Sciatic nerve (tissue), 2 donors: ENCODE data around the gene SMYD1. TPM values are rescaled to one million over a fixed set of nuclear protein-coding genes. Genes with fewer than 3 reads are reported as not detected.
A peak's percentile ranks its signal among the peaks of the same experiment; 100 is the strongest.
"Not testable (repeated sequence)": the region's sequence is repeated elsewhere in the genome, so short reads cannot be mapped to it uniquely, and the experiment has no call there.

Source experiments
- ATAC-seq: fragments of 200-7000 bp; cut with Tn5 transposase; one replicate; pipeline ENCODE4 v1.9.1; 2020; ENCODE audit warnings: mild to moderate bottlenecking, moderate library complexity
- DNase-seq: peaks from one replicate; pipeline ENCODE4 v3.0.0-alpha.2; 2020; ENCODE audit warnings: low spot score
- intact Hi-C: fragments of 100-400 bp; cut with DNase I; formaldehyde crosslinking; loops from one replicate; pipeline ENCODE4 v1.14.2; 2022
- total RNA-seq: library from RNA; stranded (reverse); fragmentation: NEBNext Ultra II Directional; extraction: Animal tissue kit (Norgen Biotek cat#: 25700); gene quantifications from one replicate; pipeline ENCODE4 v1.2.1, GENCODE V29; 2021
- donor health status: DM: no; HTN: no; CAD: no.
- donor health status: DM: no; HTN: no; CAD: no.

SMYD1 gene
- total RNA-seq, result 0.49 TPM

GRCh38 chr2:88067598-88067997, at the start of gene SMYD1:
SMYD1 (plus strand) TSS chr2:88067825; CDS start chr2:88067865, 40 bp downstream.
- ATAC-seq (no peak), DNase-seq (no peak)
- intact Hi-C loops, result no loop called here

- intact Hi-C loops, ATAC-seq, DNase-seq: not testable (repeated sequence)
Measured at GRCh38 chr2:88018077-88018805, 49.4 kb upstream of the SMYD1 start.

DNA sequence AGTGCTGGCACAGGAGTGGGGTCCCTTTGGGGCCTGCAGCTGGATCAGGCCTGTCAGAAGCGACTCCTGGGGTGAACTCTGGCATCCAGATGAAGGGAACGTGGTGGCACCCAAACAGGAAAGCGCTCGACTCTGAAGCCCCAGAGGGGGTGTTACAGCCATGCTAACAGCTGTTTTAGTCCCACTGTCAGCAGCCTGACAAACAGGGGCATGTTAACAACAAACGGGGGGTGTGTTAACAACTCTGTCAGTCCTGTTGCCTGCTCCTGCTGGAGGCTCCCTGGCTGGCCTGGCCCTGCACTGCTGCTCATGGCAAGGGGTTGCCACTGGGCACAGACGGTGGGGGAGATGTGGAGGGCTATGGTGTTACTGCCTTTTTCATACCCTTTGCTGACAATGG, 48.7 kb upstream of the SMYD1 start:
- no peak for ATAC-seq
- no peak for DNase-seq
- intact Hi-C loops, result no loop called here

GRCh38 chr2:88019985-88020384, 47.6 kb upstream of the SMYD1 start:
- DNase-seq (no peak), ATAC-seq (no peak)
- intact Hi-C loops, result no loop called here

- no peak for ATAC-seq
- intact Hi-C loops, result no loop called here
- no peak for DNase-seq
Measured at GRCh38 chr2:88022669-88022921, 45.0 kb upstream of the SMYD1 start.

DNA sequence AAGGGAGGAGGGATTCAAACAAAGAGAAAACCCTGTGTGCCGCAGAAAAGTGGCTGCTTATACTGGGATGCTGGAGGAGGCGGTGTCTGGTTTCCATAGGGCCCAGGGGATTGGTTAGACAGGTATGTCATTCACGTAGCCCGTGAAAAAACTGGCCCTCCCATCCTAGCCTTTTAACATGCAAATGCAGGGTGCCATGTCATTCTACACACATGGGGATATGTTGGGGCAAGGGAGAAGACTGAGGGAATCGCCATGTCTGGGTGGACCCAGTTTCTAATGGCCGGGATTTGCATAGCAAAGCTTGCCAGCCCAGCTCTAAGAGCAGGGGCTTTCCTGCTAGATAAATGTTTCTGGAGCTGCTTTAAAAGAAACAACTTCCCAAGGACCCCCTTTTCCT, 43.1 kb upstream of the SMYD1 start:
- ATAC-seq (no peak), DNase-seq (no peak)
- intact Hi-C loops, result no loop called here

DNA sequence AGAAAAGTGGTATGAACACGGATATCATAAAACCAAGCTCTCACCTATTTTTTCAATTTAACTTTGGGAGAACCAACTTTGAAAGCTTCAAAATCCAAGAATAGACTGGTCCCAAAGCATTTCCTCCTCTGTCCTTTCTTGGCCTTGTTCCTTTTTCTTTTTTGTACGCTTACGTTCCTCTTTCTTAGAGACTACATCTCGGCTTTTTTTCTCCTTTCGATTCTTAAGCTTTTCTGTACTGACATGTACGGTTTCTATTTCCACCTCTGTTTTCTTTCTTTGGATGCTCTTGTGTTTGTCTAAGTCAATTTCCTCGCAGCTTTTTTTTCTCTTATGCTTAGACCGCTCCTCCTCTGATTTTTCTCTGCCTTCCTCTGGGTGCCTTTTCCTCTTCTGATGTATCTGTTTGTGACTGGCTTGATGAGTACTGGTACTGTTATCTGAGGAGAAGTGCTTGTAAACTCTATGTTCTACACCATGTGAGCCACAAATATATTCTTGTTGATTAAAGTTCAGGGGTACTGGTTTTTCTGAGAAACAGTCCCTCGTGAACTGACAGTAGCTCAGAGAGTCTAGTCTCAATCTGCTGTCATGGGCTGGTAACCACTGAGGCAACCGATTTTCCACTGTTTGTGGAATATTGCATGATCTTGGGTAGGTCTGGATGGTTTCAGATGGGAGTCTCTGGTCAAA, 39.8 kb upstream of the SMYD1 start:
- intact Hi-C loops, result no loop called here
- DNase-seq, result no peak
- no peak for ATAC-seq

DNA sequence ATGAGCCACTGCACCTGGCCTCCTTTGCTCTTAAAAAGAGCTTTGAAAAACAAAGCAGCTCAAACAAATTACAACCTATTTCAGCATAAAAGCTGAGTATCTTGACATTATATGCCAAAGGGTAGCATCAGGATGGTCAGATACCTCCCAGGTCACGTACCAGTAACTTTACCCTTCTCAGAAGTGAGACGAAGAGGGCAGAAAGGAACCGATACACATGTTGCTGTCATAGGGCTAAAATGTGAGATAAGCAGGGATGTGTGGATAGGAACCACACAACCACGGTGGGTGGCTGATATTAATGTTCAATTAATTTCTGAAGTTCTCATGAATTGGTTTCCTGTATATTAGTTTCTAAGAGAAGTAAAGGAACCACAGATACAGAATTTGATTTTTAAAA, 38.7 kb upstream of the SMYD1 start:
- DNase-seq (no peak), ATAC-seq (no peak)
- intact Hi-C loops, result no loop called here

DNA sequence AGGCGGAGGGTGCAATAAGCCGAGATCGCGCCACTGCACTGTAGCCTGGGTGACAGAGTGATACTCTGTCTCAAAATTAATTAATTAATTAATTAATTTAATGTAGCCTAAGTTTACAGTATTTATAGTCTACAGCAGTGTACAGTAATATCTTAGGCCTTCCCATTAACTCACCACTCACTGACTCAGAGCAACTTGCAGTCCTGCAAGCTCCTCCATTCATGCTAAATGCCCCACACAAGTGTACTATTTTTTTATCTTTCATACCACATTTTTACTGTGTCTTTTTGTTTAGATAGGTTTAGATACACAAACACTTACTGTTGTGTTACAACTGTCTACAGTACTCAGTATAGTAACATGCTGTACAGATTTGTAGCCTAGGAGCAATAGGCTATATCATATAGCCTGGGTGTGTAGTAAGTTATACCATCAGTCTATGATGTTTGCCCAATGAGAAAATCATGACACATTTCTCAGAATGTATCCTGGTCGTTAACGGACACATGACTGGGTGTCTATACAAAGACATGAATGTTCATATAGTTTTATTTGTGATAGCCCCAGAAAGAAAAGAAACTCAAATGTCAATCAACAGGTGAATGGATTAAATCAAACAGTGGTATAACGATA, 35.4 kb upstream of the SMYD1 start:
- ATAC-seq (no peak), DNase-seq (no peak)
- intact Hi-C loops, result no loop called here

- DNase-seq (no peak), ATAC-seq (no peak)
- intact Hi-C loops, result no loop called here
Measured at GRCh38 chr2:88036182-88036581, 31.4 kb upstream of the SMYD1 start.

- no peak for DNase-seq
- intact Hi-C loops, result no loop called here
- ATAC-seq, result no peak
Measured at GRCh38 chr2:88036606-88037005, 31.0 kb upstream of the SMYD1 start.

- ATAC-seq (no peak), DNase-seq (no peak)
- intact Hi-C loops, result no loop called here
Measured at GRCh38 chr2:88038263-88039105, 29.1 kb upstream of the SMYD1 start.

DNA sequence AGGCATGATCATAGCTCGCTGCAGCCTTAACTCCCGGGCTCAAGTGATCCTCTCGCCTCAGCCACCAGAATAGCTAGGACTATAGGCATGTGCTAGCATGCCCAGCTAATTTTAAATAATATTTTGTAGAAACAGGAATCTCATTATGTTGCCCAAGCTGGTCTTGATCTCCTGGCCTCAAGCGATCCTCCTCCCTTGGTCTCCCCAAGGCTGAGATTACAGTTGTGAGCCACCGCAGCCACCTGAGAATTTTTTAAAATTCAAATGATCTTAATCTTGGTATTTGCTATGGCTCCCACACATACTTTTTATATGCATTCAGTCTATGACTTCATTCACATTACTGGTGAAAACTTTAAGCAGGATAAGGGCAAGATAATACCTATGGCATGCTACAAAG, 25.1 kb upstream of the SMYD1 start:
- DNase-seq (no peak), ATAC-seq (no peak)
- intact Hi-C loops, result no loop called here

DNA sequence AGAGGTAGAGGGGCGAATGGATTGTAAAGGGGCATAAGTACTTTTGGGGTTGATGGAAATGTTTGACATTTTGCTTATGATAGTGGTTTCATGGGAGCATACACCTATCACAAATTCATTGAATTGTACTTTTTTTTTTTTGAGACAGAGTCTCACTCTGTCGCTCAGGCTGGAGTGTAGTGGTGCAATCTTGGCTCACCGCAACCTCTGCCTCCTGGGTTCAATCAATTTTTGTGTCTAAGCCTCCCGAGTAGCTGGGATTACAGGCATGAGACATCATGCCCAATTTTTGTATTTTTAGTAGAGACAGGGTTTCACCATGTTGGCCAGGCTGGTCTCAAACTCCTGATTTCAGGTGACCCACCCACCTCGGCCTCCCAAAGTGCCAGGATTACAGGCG, 22.1 kb upstream of the SMYD1 start:
- ATAC-seq, intact Hi-C loops, DNase-seq: not testable (repeated sequence)

DNA sequence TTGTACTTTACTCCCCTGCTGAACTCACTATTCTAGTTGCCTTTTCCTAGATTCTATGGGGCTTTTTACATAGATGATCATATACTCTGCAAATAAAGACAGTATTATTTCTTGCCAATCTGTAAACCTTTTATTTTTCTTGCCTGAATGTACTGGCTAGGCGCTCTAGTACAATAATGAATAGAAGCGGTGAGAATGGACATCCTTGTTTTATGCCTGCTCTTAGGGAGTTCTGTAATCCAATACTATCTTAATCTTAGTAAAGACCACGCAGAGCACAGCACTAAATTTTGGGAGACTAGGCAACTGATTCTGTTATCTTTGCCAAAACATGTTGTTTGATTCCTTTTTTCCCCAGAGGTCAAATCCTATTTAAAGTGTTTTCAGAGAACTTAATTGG, 19.1 kb upstream of the SMYD1 start:
- intact Hi-C loops, result no loop called here
- no peak for ATAC-seq
- DNase-seq, result no peak

DNA sequence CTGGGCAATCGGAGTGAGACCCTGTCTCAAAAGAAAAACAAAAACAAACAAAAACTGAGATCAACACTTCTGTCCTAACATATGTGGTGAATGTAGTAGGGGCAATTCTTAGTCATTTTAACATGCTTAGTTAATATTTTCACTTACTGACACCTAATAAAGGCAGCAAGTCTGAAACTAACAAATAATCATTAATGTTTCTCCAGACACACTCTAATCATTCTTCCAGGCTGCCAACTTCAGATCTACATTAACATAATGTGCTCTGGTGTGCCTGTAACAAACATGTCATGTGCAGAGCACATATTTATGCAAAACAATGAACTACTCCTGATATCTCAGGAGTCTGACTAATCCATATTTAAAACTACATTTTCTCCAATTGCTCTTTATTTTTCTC, 18.0 kb upstream of the SMYD1 start:
- DNase-seq, result no peak
- intact Hi-C loops, result no loop called here
- ATAC-seq, result no peak

DNA sequence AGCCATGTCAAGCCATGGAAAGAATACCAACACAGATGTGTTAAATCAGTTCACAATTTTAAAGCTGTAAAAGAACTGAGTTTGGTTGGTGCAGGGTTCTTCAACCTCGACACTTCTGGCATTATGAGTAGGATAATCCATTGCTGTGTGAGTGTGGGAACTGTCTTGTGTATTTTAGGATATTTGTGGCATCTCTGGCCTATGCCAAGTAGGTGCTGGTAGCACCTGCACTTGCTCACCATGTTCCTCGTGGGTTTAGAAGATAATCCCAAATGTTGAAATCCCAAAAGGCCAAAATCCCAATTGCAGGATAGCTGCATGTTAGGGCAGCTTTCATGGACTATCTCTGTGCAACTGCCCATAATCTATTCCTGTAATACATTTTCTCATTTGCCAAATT, 15.8 kb upstream of the SMYD1 start:
- no peak for DNase-seq
- intact Hi-C loops, result no loop called here
- ATAC-seq, result no peak

- intact Hi-C loops, result no loop called here
- ATAC-seq (peak; percentile 74), DNase-seq (no peak)
Measured at GRCh38 chr2:88053296-88053695, 14.3 kb upstream of the SMYD1 start.

DNA sequence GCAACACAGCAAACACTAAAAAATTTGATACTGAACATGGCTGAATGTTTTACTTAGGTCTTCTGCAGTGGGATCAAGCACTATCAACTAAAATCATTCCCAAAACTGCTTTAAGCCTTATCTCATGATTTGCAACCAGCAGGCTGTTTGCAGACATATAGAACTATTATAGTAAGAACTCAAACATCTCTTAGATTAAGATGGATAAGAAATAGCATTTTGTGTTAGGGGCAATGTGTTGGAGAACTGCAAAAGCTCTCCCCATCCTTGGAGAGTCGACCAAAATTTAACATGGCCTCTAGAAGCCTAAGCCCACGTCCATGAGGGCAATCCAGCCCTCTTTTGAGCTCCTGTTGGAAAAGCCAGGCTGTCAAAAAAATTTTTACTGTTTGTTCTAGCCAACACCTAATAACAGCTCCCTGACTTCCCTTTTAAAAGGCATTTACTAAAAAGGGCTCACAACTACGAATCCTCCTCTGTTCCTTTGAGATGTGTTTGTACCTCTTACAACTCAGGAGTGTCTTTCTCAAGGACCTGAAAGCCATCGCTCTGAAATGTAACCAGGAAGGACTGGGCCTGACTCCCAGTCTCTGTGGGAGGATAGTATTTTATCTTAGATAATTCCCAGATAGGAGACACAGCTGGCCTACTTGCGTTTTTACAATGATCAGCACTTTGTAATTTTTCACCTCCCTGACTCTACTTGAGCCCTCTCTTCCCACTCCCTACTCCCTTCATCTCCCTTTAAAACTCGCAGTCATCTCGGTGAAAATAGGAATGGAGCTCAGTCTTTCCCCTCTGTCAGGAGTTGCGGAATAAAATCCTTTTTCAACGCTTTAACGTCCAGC, 13.5 kb upstream of the SMYD1 start:
- DNase-seq, result no peak
- no peak for ATAC-seq
- intact Hi-C loops, result no loop called here
